SK-N-SH treated with all-trans-retinoic acid at 6 μM for 48 hours (cell line): ENCODE data around the gene ZFYVE21.

Source experiments
- ATAC-seq: fragments of 200-7000 bp; cut with Tn5 transposase; 3 replicates; pipeline ENCODE4 v1.9.1; 2020; ENCODE audit warnings: mild to moderate bottlenecking, moderate library complexity
- BACH2 ChIP-seq: fragments of 250-450 bp; sonication (Bioruptor Pico); IDR thresholded peaks from 2 replicates; pipeline ENCODE4 v1.9.0; 2021; ENCODE audit warnings: mild to moderate bottlenecking, borderline replicate concordance
- CREB5 ChIP-seq: fragments of 250-450 bp; sonication (Bioruptor Pico); IDR thresholded peaks from 2 replicates; pipeline ENCODE4 v1.5.1; 2020; ENCODE audit warnings: low read depth, mild to moderate bottlenecking, moderate library complexity
- CSDC2 ChIP-seq: fragments of 250-450 bp; sonication (Bioruptor Pico); IDR thresholded peaks from 2 replicates; pipeline ENCODE4 v1.5.0; 2020; ENCODE audit warnings: mild to moderate bottlenecking, moderate library complexity
- ESRRG ChIP-seq: fragments of 250-450 bp; sonication (Bioruptor Pico); IDR thresholded peaks from 2 replicates; pipeline ENCODE4 v1.6.1; 2021; ENCODE audit warnings: mild to moderate bottlenecking
- GLIS3 ChIP-seq: fragments of 250-450 bp; sonication (Bioruptor Pico); IDR thresholded peaks from 2 replicates; pipeline ENCODE4 v1.5.0; 2020; ENCODE audit warnings: mild to moderate bottlenecking, moderate library complexity
- ISL1 ChIP-seq: fragments of 250-450 bp; sonication (Bioruptor Pico); IDR thresholded peaks from 2 replicates; pipeline ENCODE4 v2.1.2; 2022; ENCODE audit warnings: mild to moderate bottlenecking, moderate library complexity
- OSR1 ChIP-seq: fragments of 250-450 bp; sonication (Bioruptor Pico); IDR thresholded peaks from 2 replicates; pipeline ENCODE4 v1.8.0; 2022; ENCODE audit warnings: moderate library complexity, mild to moderate bottlenecking, inconsistent platforms
- PATZ1 ChIP-seq: fragments of 250-450 bp; sonication (Bioruptor Pico); IDR thresholded peaks from 2 replicates; pipeline ENCODE4 v1.8.0; 2020; ENCODE audit warnings: mild to moderate bottlenecking, moderate library complexity, borderline replicate concordance
- POU6F1 ChIP-seq: fragments of 250-450 bp; sonication (Bioruptor Pico); IDR thresholded peaks from 2 replicates; pipeline ENCODE4 v1.8.0; 2021; ENCODE audit warnings: low read depth, mild to moderate bottlenecking, moderate library complexity, borderline replicate concordance
- PPARA ChIP-seq: fragments of 250-450 bp; sonication (Bioruptor Pico); IDR thresholded peaks from 2 replicates; pipeline ENCODE4 v1.5.0; 2020; ENCODE audit warnings: mild to moderate bottlenecking, borderline replicate concordance
- RARB ChIP-seq: fragments of 250-450 bp; sonication (Bioruptor Pico); IDR thresholded peaks from 2 replicates; pipeline ENCODE4 v1.8.0; 2021; ENCODE audit warnings: mild to moderate bottlenecking, moderate library complexity
- SNAI2 ChIP-seq: fragments of 250-450 bp; sonication (Bioruptor Pico); IDR thresholded peaks from 2 replicates; pipeline ENCODE4 v1.5.0; 2020; ENCODE audit warnings: mild to moderate bottlenecking, moderate library complexity
- TOX ChIP-seq: fragments of 250-450 bp; sonication (Bioruptor Pico); IDR thresholded peaks from 2 replicates; pipeline ENCODE4 v1.8.0; 2021; ENCODE audit warnings: mild to moderate bottlenecking, moderate library complexity, borderline replicate concordance
- TSHZ2 ChIP-seq: fragments of 250-450 bp; sonication (Bioruptor Pico); IDR thresholded peaks from 2 replicates; pipeline ENCODE4 v1.5.0; 2020; ENCODE audit warnings: mild to moderate bottlenecking, moderate library complexity
- ZC3H10 ChIP-seq: fragments of 250-450 bp; sonication (Bioruptor Pico); IDR thresholded peaks from 2 replicates; pipeline ENCODE4 v1.5.1; 2021; ENCODE audit warnings: mild to moderate bottlenecking, moderate library complexity
- ZFP3 ChIP-seq: fragments of 250-450 bp; sonication (Bioruptor Pico); IDR thresholded peaks from 2 replicates; pipeline ENCODE4 v1.5.0; 2020; ENCODE audit warnings: mild to moderate bottlenecking, moderate library complexity
- ZFP30 ChIP-seq: fragments of 450-650 bp; formaldehyde crosslinking; IDR thresholded peaks from 2 replicates; pipeline ENCODE4 v1.5.0; 2022; ENCODE audit warnings: mild to moderate bottlenecking, moderate library complexity
- ZNF565 ChIP-seq: fragments of 450-650 bp; formaldehyde crosslinking; conservative IDR thresholded peaks from 2 replicates; pipeline ENCODE4 v1.5.0; 2020; ENCODE audit warnings: low read depth, mild to moderate bottlenecking, moderate library complexity
- ZNF8 ChIP-seq: fragments of 450-650 bp; formaldehyde crosslinking; IDR thresholded peaks from 2 replicates; pipeline ENCODE4 v1.5.0; 2020; ENCODE audit warnings: mild to moderate bottlenecking, moderate library complexity

ZFYVE21 gene

GRCh38 chr14:103758059-103758776 is 42.6 kb downstream of the ZFYVE21 start:
- TF ChIP-seq ESRRG (CRISPR knock-in tag) (no peak), ZFP30 (CRISPR knock-in tag) (no peak), GLIS3 (CRISPR knock-in tag) (no peak), RARB (CRISPR knock-in tag) (no peak), CSDC2 (CRISPR knock-in tag) (no peak), PPARA (CRISPR knock-in tag) (no peak), SNAI2 (CRISPR knock-in tag) (no peak), TSHZ2 (no peak), ZFP3 (CRISPR knock-in tag) (no peak)
- TF ChIP-seq, all 23 proteins: peak for 0
- no peak for ATAC-seq

- TF ChIP-seq ZC3H10 (CRISPR knock-in tag): no peak
- no peak for TF ChIP-seq GLIS3 (CRISPR knock-in tag)
- 0 out of 3 replicates have a peak, but pooled peaks have one; percentile 27 for ATAC-seq
These were observed 46.4 kb downstream of the ZFYVE21 start for GRCh38 chr14:103762036-103762435.

- TF ChIP-seq ZFP30 (CRISPR knock-in tag) (no peak), SNAI2 (CRISPR knock-in tag) (no peak), ZNF565 (CRISPR knock-in tag) (no peak), PATZ1 (CRISPR knock-in tag) (no peak), PPARA (CRISPR knock-in tag) (no peak), ESRRG (CRISPR knock-in tag) (no peak), TOX (CRISPR knock-in tag) (no peak), CSDC2 (CRISPR knock-in tag) (no peak), OSR1 (CRISPR knock-in tag) (no peak), RARB (CRISPR knock-in tag) (no peak), TSHZ2 (no peak), BACH2 (no peak), POU6F1 (CRISPR knock-in tag) (no peak), ISL1 (CRISPR knock-in tag) (no peak), ZFP3 (CRISPR knock-in tag) (no peak), ZC3H10 (CRISPR knock-in tag) (no peak), CREB5 (CRISPR knock-in tag) (no peak), ZNF8 (CRISPR knock-in tag) (no peak)
- no peak for ATAC-seq
These were observed 46.9 kb downstream of the ZFYVE21 start for GRCh38 chr14:103762541-103762940.
